Measurements from ENCODE around the gene STAG3.

- TF ChIP-seq POLR2AphosphoS5 (IDR thresholded peaks at IDR 0.05; ENCODE audit: low read depth, low read length) (no peak), CTCF (IDR thresholded peaks at IDR 0.05) (no peak), SIN3A (IDR thresholded peaks at IDR 0.05; ENCODE audit: borderline replicate concordance, insufficient read depth, low read depth, low read length) (no peak), TCF7L2 (IDR thresholded peaks at IDR 0.05; ENCODE audit: low read depth, low read length) (no peak)
Measured at GRCh38 chr7:100148225-100148558, 29.5 kb upstream of the STAG3 start.

Data from Panc1 (cell line).